T-helper 2 cell treated with Interferon-gamma antibody and Interleukin-4, amounts not matched to agents 5 μg/mL and 100 μg/mL, for 36 hours (primary cell): ENCODE data around the gene OR5AN1.
"Not testable (repeated sequence)": the region's sequence is repeated elsewhere in the genome, so short reads cannot be mapped to it uniquely, and the experiment has no call there.

ENCODE experiments used
- DNase-seq: peaks from one replicate; pipeline ENCODE4 v3.0.0; 2021; ENCODE audit warnings: low spot score
- H3K27ac Mint-ChIP-seq: one replicate; pipeline ENCODE4 v1.8.0; 2021; ENCODE audit warnings: mild to moderate bottlenecking, mixed read lengths
- H3K27me3 Mint-ChIP-seq: one replicate; pipeline ENCODE4 v1.8.0; 2021; ENCODE audit warnings: low read depth, mixed read lengths
- H3K36me3 Mint-ChIP-seq: one replicate; pipeline ENCODE4 v1.8.0; 2021; ENCODE audit warnings: low read depth, mixed read lengths
- H3K4me1 Mint-ChIP-seq: one replicate; pipeline ENCODE4 v1.8.0; 2021; ENCODE audit warnings: low read depth, mixed read lengths
- H3K4me3 Mint-ChIP-seq: one replicate; pipeline ENCODE4 v1.8.0; 2022; ENCODE audit warnings: mild to moderate bottlenecking, moderate library complexity, mixed read lengths
- H3K9me3 Mint-ChIP-seq: one replicate; pipeline ENCODE4 v1.8.0; 2021; ENCODE audit warnings: mixed read lengths

OR5AN1 gene

GRCh38 chr11:59358595-59358994 is at the start of gene OR5AN1:
Gene OR5AN1, plus strand, starts transcription at chr11:59358895. Its CDS starts 5,564 bp downstream, at chr11:59364459.
- no peaks in the 10 kb centered on the region for H3K9me3 Mint-ChIP-seq
- DNase-seq, result no peak
- no peaks in the 10 kb centered on the region for H3K27me3 Mint-ChIP-seq

GRCh38 chr11:59335001-59335400 is 23.7 kb upstream of the OR5AN1 start:
- H3K4me1 Mint-ChIP-seq, result no peaks in the 10 kb centered on the region
- H3K36me3 Mint-ChIP-seq, result no peaks in the 10 kb centered on the region
- H3K27me3 Mint-ChIP-seq, result no peaks in the 10 kb centered on the region

More at GRCh38 chr11:59358595-59358994, at the start of gene OR5AN1:
- Mint-ChIP-seq H3K4me3 (no peak within 1 kb of the TSS), H3K27ac (no peak within 1 kb of the TSS), H3K36me3 (no peaks in the 10 kb centered on the region), H3K4me1 (no peaks in the 10 kb centered on the region)

GRCh38 chr11:59336176-59336575 is 22.5 kb upstream of the OR5AN1 start:
- Mint-ChIP-seq H3K27ac (no peak overlapping the region), H3K36me3 (no peaks in the 10 kb centered on the region), H3K4me1 (no peaks in the 10 kb centered on the region), H3K9me3 (no peaks in the 10 kb centered on the region), H3K4me3 (no peak overlapping the region), H3K27me3 (no peaks in the 10 kb centered on the region)
- DNase-seq, result no peak

More at GRCh38 chr11:59335001-59335400, 23.7 kb upstream of the OR5AN1 start:
- Mint-ChIP-seq H3K9me3 (no peaks in the 10 kb centered on the region), H3K4me3 (no peak overlapping the region), H3K27ac (no peak overlapping the region)
- DNase-seq, result no peak

- Mint-ChIP-seq H3K4me3 (no peak overlapping the region), H3K27me3 (no peaks in the 10 kb centered on the region), H3K36me3 (no peaks in the 10 kb centered on the region), H3K4me1 (no peaks in the 10 kb centered on the region), H3K9me3 (no peaks in the 10 kb centered on the region), H3K27ac (no peak overlapping the region)
- DNase-seq, result no peak
Measured at GRCh38 chr11:59336931-59337330, 21.8 kb upstream of the OR5AN1 start.

GRCh38 chr11:59349657-59350056 is 9.0 kb upstream of the OR5AN1 start:
- not testable (repeated sequence) for H3K27me3 Mint-ChIP-seq, H3K4me3 Mint-ChIP-seq, H3K9me3 Mint-ChIP-seq, H3K4me1 Mint-ChIP-seq, DNase-seq, H3K36me3 Mint-ChIP-seq, H3K27ac Mint-ChIP-seq

- H3K27me3 Mint-ChIP-seq, result no peaks in the 10 kb centered on the region
- no peaks in the 10 kb centered on the region for H3K9me3 Mint-ChIP-seq
- H3K4me1 Mint-ChIP-seq, result no peaks in the 10 kb centered on the region
- no peak overlapping the region for H3K27ac Mint-ChIP-seq
- no peak overlapping the region for H3K4me3 Mint-ChIP-seq
- DNase-seq, result no peak
- H3K36me3 Mint-ChIP-seq, result no peaks in the 10 kb centered on the region
Measured at GRCh38 chr11:59355226-59355625, 3.5 kb upstream of the OR5AN1 start.

GRCh38 chr11:59356561-59356960 is 2.1 kb upstream of the OR5AN1 start:
- Mint-ChIP-seq H3K36me3 (no peaks in the 10 kb centered on the region), H3K4me3 (no peak overlapping the region), H3K27ac (no peak overlapping the region), H3K9me3 (no peaks in the 10 kb centered on the region), H3K4me1 (no peaks in the 10 kb centered on the region), H3K27me3 (no peaks in the 10 kb centered on the region)
- no peak for DNase-seq

GRCh38 chr11:59358020-59358419 is 675 bp upstream of the OR5AN1 start:
- Mint-ChIP-seq H3K27me3 (no peaks in the 10 kb centered on the region), H3K27ac (no peak overlapping the region), H3K4me1 (no peaks in the 10 kb centered on the region), H3K4me3 (no peak overlapping the region), H3K9me3 (no peaks in the 10 kb centered on the region), H3K36me3 (no peaks in the 10 kb centered on the region)
- no peak for DNase-seq

GRCh38 chr11:59365232-59366018 is 6.7 kb downstream of the OR5AN1 start:
- no peak for DNase-seq
- H3K4me3 Mint-ChIP-seq, result no peak overlapping the region
- peaks cover 4% of the 10 kb centered on the region for H3K9me3 Mint-ChIP-seq
- no peaks in the 10 kb centered on the region for H3K36me3 Mint-ChIP-seq
- H3K27me3 Mint-ChIP-seq, result no peaks in the 10 kb centered on the region
- H3K4me1 Mint-ChIP-seq, result no peaks in the 10 kb centered on the region
- H3K27ac Mint-ChIP-seq, result no peak overlapping the region

- no peak for DNase-seq
- H3K27me3 Mint-ChIP-seq, result no peaks in the 10 kb centered on the region
- peaks cover 4% of the 10 kb centered on the region for H3K9me3 Mint-ChIP-seq
- no peak overlapping the region for H3K4me3 Mint-ChIP-seq
- no peaks in the 10 kb centered on the region for H3K4me1 Mint-ChIP-seq
- H3K27ac Mint-ChIP-seq, result no peak overlapping the region
- no peaks in the 10 kb centered on the region for H3K36me3 Mint-ChIP-seq
Measured at GRCh38 chr11:59368238-59369022, 9.7 kb downstream of the OR5AN1 start.

- H3K4me3 Mint-ChIP-seq, H3K9me3 Mint-ChIP-seq, DNase-seq, H3K27ac Mint-ChIP-seq, H3K27me3 Mint-ChIP-seq, H3K36me3 Mint-ChIP-seq, H3K4me1 Mint-ChIP-seq: not testable (repeated sequence)
Measured at GRCh38 chr11:59372324-59372723, 13.6 kb downstream of the OR5AN1 start.

- H3K9me3 Mint-ChIP-seq, result no peaks in the 10 kb centered on the region
- no peaks in the 10 kb centered on the region for H3K4me1 Mint-ChIP-seq
- no peak overlapping the region for H3K4me3 Mint-ChIP-seq
- H3K36me3 Mint-ChIP-seq, result no peaks in the 10 kb centered on the region
- no peaks in the 10 kb centered on the region for H3K27me3 Mint-ChIP-seq
- no peak overlapping the region for H3K27ac Mint-ChIP-seq
- no peak for DNase-seq
Measured at GRCh38 chr11:59380263-59381059, 21.8 kb downstream of the OR5AN1 start.

- Mint-ChIP-seq H3K4me1 (no peaks in the 10 kb centered on the region), H3K36me3 (no peaks in the 10 kb centered on the region), H3K27me3 (no peaks in the 10 kb centered on the region), H3K9me3 (no peaks in the 10 kb centered on the region), H3K4me3 (no peak overlapping the region), H3K27ac (no peak overlapping the region)
- no peak for DNase-seq
Measured at GRCh38 chr11:59394186-59394585, 35.5 kb downstream of the OR5AN1 start.
